HG02981 (cell line): ENCODE results near the gene PTPRN2.

Source experiments
- ATAC-seq: cut with Tn5 transposase; IDR thresholded peaks from one replicate; pipeline ENCODE4 v1.9.1; 2021; ENCODE audit warnings: mild to moderate bottlenecking, moderate library complexity; ENCODE audit not compliant: unreplicated experiment

The PTPRN2 gene

DNA sequence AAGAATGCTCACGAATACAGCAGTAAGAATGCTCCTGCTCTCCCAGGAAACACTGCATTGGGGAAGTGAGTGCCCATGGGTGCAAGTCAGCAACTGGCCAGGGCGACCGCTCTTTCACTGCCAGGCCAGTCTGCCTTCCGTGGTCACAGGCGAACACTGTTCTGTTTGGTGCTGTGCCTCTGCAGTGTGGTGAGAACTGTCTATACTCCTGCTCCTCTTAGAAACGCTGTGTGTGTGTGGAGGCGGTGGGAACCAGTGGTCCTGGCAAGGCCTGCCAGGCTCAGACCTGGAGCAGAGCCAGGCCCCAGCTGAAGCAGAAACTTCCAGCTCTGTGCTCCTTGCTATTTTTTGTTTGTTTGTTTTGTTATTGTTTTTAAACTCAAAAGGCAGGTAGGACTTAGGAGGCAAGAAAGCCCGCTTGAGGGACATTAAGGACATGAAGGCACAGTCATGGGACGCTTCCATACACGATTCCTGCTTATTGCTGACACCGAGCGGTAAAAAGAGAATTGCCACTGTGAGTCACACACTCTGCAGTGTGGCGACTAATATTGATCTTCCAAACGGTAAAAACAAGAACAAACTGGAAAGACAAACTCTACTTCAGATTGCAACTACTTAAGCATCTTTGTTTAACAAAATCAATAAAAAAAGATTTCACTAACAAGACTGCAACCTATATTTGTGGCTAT lies 820.0 kb downstream of the PTPRN2 start:
- ATAC-seq = no peak

DNA sequence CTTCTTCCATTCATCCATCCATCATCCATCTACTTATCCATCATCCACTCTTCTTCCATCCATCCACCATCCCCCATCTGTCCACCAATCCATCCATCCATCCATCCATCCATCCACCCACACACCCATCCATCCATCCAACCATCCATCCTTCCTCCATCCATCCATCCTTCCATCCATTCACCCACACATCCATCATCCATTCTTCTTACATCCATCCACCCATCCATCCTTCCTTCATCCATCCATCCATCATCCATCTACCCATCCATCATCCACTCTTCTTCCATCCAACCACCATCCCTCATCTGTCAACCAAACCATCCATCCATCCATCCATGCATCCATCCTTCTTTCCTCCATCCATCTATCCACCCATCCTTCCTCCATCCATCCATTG lies 821.5 kb downstream of the PTPRN2 start:
- ATAC-seq = no peak

DNA sequence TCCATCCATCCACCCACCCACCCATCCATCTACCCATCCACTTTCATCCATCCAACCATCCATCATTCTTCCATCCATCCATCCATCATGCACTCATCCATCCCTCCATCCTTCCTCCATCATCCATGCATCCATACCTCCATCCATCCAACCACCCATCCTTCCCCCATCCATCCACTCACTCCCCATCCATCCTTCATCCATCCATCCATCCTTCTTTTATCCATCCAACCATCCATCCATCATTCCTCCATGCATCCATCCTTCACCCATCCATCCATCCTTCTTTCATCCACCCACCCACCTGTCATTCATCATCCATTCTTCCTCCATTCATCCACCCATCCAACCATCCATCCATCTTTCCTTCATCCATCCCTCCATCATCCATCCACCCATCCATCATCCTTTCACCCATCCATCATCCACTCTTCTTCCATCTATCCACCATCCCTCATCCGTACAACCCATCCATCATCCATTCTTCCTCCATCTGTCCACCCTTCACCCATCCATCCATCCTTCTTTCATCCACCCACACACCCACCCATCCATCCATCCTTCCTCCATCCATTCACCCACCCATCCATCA lies 822.6 kb downstream of the PTPRN2 start:
- ATAC-seq = no peak

DNA sequence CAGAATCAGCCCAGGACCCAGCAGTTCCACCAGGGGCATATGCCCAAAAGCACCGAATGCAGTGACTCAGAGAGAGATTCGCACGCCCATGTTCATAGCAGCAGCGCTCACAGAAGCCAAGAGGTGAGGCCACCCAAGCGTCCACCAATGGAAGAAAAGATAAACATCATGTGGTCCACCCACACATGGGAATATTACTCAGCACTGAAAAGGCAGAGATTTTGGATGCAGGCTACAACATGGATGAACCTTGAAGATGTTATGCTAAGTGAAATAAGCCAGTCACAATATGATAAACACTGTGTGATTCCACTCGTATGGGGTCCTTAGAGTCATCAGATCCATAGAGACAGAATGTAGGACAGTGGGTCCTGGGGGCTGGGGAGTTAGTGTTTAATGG lies 823.4 kb downstream of the PTPRN2 start:
- ATAC-seq = no peak

DNA sequence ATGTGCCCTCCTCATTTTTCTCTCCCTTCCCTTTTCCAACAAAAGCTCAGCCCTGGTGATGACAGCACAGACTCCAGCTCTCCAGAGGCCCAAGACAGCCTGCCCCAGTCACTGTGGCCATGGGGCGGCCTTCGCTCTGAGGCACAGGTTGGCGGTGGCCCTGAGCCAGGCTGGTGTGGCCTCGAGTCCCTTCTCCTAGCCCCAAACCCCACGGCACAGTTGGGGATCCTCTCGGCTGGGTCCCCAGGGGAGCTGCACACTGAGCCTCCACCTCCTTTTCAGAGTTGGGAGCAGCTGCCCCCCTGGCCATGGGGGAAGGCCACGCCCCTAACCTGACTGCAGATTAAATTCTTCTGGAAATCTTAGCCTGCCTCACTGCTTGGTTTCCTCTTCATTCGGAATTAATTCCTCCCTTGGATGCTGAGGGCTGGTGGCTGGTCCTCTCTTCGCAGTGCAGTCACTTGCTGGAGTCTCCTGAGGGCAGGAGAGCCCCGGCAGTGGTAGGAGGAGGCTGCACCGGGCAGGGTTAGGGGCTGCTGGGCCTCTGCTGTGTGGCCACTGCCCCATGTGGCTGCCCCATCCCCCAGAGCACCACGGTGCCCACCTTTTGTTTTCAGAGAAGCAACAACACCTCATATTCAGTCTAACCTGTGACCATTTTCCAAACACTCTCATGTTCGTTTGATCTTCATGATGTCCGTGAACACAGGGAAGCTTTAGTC lies 824.2 kb downstream of the PTPRN2 start:
- no peak for ATAC-seq

DNA sequence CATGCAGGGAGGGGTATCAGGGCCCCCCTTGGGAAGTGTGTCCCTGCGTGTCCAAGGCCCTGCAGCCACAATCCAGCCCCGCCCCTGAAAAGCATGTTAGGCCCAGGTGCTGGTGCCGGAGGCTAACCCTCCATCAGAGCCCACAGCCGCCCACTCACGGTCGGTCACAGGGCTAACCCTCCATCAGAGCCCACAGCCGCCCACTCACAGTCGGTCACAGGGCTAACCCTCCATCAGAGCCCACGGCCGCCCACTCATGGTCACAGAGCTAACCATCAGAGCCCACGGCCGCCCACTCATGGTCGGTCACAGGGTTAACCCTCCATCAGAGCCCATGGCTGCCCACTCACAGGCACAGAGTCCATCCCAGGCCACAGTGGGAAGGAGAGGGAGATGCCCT lies 824.8 kb downstream of the PTPRN2 start:
- ATAC-seq = no peak

DNA sequence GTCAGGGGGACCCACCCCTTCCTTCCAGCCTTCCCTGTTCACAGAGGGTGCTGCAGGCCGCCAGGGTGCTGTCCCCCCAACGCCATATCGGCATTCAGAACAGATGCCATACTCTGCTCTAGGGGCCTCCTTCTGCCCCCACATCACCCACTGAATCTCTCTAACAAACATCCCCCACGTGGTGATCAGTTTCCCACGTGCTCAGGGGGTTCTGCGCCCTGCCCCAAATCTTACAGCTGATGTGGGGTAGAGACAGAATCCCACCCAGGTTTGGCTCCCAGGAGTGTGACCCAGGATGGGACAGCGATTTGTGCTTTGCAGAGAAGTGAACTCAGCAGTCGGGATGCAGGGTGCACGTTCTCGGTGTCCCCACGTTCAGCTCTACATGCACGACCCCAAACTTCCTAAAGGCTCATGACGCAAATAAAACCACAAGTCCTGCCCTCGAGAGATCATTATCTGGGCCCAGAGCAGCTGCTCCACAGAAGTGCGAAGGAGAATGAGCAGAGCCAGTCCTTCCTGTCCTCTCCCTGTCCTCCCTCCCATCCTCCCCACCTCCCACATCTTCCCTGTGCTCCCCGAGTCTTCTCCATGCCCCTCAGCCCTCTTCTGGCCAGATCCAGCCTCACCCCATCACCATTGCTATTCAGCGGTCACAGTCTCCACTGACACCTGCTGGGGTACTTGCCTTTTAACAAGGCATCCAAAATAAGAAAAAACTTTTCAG lies 827.5 kb downstream of the PTPRN2 start:
- ATAC-seq = no peak

DNA sequence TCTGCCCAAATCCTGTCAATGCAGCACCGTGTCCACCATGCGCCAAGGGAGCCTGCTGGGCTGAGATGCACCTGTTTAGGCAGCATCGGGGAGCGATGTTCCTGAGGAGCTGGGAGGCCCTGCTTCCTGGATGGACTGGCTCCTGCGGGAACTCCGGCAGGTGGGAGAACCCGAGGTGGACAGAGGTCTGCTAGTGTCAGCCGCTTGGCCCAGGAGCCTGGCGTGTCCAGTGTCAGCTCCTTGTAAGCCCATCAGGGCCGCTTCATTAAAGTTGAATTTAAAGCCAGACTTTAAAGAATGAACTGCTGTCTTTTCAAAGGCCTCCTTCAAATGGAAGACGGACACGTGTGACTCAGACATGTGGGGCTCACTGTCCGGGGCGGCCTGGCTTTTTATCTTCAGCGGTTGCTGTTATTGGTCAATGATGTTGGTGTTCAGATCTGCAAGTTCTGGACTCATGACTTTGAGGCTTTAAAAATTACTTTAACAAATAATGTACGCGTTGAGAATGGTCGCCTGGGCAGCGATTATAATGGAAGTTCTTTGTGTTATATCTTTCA lies 828.3 kb downstream of the PTPRN2 start:
- ATAC-seq = no peak

DNA sequence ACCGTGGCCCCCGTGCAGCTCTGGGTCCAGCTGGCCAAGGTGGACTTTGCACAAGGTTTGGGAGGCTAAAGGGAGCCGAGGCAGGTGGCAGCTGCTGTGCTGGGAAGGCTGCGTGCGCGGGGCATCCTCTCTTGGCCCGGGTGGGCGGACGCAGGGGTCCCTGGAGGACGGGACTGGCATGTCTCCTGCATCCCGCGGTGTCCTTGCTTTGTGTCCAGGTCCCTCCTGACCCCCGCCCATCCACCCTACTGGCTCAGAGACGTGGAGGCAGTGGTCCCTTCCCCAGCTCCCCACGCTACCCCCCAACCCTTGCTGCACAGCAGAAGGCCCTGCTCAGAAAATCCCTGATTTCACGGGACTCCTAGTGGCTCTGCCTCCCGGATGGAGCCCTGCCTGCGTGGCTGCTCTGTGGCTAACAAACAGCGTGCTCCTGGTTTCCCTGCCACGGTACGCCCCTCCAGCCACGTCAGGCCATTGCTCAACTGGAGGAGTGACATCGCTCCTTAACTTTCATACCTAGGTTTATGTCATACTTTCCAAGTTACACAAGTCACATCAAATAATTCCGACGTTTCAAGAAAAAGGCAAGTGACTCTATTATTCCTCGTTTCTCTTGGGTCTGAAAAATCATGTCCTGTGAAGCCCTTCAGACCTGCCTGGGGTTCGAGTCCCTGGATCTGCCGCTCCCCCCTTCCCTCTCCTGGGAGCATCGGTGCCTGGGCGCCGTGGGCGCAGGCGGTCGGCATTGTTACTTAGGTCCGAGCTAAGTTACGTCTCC lies 829.0 kb downstream of the PTPRN2 start:
- no peak for ATAC-seq

DNA sequence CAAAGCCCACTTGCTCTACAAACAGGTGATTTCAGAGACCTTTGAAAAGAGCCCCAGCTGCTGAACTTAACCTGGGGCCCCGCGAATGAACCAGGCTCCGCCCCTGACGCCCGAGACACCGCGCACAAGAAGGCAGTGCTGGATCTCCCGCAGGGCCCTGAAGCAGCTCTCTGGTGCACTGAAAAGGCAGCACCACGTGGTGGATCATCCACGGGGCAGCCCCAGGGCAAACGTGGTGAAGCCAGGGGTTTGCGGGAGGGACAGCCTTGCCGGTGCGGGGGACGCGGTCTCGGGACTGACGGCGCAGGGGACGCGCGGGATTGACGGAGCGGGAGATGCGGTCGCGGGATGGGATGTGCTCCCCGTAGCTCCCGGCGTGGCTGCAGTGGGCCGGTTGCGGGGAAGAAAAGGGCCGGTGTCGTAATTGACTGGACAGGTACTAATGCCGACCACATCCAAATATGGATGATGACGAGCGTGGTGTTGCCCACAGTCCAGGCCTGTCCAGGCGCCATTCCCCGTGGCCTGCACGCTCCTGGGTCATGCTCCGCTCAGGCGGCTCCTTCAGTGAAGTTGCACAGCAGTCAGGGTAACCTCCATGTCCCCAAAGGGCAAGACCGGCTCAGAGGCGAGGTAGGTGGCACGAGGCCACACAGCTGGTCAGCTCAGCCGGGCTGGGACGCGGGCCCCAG lies 829.7 kb downstream of the PTPRN2 start:
- no peak for ATAC-seq

DNA sequence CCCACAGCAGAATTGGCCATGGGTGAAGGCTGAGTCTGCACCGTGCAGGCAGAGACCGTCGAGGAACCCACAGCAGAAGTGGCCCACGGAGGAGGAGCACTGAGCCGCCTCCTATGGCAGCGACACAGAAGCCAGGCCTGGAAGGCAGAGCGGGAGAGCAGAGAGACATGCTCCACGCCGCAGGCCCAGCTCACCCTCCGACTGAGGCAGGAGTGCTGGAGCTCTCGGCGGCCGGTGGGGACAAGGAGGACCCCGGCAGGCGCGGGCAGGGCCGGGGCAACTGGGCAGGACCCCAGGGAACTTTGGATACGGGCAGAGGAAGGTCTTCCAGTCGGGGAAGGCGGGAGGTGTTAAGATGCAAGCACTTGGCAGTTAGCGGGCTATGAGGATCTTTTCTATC lies 830.4 kb downstream of the PTPRN2 start:
- ATAC-seq = no peak

DNA sequence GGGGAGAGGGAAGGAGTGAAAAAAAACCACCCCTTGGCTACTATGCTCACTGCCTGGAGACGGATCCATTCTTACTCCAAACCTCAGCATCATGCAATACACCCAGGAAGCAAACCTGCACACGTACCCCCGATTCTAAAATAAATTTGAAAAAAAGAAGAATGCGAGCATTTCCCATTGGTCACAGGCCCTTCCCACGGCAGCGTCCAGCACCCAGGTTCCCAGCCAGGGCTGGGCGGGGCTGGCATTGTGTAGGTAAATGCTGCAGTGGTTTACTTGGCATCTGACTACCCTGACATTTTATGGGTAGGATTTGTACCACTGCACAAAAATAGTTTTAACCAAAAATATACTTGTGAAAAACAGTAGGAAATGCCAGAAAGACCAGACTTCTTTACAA lies 831.9 kb downstream of the PTPRN2 start:
- ATAC-seq = no peak

DNA sequence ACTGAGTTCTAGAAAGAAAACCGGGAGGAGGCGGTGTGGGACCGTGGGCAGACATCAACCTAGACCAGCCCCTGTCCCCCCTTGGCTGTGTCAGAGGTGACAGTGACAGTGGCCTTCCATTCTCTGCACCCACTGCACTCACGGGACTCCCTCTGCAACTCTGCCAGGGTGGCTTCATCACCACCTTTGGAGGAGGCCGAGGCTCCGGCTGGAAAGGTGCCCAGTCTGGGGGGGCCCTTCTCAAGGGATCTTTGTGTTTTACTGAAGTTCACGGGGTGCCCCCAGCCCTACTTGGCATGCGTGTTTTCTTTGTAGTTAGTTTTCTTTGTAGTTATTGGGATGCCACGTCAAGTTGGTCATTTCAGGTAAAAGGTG lies 833.2 kb downstream of the PTPRN2 start:
- no peak for ATAC-seq

DNA sequence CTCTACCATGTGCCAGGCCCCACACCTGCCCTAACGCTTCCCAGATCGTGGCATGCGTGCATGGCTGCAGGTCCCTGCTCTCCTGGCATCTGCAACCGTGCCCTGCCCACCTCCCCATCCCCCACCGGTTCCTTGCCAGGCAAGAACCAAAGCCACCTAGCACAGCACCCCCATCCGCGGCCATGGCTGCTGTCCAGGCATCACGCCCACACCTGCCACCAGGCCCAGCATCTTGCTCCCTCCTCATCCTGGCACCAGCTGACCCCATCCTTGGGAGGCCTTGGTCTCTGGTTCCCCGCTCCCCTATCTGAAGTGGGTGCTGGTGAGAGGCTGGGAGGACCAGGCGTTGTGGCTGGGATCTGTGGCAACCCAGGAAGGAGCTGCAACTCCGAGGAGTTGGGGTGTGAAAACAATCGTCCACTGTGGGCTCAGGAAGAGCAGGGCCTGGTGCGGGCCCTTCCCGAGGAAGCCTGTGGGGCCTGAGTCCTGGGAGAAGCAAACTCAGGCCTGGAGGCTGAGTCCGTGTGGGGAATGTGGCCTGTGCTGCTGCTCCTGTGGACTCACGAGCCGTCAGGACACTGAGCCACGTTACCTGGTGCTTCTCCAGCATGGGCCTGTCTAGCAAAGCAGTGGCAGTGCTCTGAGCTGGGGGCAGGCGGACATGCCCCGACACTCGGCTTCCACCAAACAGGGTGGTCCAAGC lies 833.8 kb downstream of the PTPRN2 start:
- ATAC-seq = no peak

DNA sequence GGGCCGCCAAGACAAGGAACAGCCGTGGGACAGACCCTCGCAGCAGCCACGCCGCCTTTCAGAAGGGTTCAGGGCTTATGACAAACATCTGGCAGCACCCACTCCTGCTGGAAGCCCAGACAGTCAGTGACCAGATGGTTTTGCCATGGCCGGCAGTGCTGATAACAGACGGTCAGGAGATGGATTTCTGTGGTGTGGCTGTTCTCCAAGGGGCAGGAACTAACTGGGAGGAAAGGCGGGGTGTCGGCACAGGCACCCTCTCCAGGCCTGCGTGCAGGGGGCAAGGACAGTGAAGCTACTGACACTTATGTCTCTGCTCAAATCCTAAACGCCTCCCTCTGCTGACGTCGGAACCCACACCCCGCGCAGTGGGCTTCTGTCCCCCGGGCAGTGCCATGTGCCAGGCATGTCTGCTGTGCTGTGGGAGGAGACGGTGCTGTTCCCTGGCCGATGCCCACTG lies 834.8 kb downstream of the PTPRN2 start:
- ATAC-seq = no peak

DNA sequence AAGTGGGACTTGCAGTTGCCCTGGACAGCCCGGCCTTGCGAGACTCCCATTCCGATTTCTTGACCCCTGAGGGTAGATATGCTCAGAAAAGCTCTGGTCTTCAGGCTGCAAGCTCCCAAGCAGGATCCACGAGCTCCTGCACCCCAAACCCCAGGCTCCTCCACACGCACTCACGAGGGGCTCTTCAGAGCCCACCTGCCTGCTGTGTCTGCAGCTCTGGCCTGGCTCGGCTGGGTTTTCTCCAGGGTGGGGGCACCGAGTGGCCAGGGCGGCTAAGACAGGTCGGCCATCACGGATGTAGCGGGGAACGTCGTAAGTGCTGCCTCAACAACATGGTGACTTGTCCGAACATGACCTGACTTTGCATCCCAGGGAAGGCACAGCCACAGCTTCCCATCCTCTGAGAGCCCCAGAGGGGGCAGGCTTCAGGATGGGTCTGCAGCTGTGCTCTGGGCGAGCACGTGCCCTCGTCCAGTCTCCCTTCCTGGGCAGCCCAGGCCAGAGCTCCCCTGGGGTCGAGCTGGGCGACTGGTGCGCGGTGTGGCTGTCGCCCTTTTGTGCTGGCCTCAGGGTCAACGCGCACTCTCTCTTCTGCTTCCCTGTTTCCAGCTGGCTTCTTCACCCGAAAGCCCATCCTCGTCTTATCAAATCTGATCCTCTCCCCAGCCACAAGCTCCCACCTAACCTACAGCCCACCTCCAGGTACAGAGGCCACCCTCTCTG lies 835.5 kb downstream of the PTPRN2 start:
- no peak for ATAC-seq

DNA sequence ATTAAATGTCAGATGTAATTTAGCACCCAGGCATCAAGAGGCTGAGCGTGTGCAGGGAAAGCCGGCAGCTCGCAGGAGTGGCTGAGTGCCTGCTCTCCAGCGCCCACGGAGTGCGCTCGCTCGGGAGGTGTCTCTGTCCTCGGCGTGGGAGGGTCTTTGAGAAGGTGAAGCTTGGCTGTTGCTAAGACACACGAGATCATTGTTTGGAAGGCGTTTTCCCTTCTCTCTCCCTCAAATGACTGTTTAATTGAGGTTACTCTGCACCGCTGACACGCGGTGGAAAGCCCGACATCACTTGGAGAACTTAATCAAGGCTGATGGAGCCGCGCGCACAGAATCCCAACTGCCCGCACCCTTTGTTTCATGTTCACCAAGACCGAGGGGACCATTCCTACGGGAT lies 836.2 kb downstream of the PTPRN2 start:
- ATAC-seq = no peak

DNA sequence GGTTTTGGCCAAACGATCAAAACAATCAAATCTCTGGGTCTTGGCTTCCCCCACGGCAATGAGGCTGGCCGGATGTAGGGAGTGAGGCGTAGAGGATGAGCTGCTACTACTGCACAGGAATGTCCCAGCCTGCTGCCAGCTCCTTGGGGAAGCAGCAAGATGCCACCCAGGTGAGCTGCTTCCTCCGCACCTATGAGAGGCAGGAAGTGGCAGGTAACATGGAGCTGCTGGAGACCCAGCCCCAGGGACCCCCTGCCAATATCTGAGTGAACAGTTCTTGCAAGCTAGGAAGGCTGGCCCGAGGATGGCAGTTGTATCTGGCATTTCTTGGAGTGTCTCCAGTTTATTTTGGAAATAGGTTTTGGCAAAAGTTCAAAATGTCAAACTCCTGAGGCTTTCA lies 837.3 kb downstream of the PTPRN2 start:
- ATAC-seq = no peak
